ENCODE measurements around the gene PACS2.

Gene PACS2

GRCh38 chr14:105337966-105338741 lies 23.6 kb downstream of the PACS2 start:
- H3K27ac ChIP-seq: no peak overlapping the region

GRCh38 chr14:105340821-105341733 lies 26.5 kb downstream of the PACS2 start:
- DNase-seq (ENCODE audit: low spot score): no peak

More at GRCh38 chr14:105337966-105338741, 23.6 kb downstream of the PACS2 start:
- no peak for DNase-seq (ENCODE audit: low spot score)
- no peak overlapping the region for H3K4me3 ChIP-seq
- no peak for TF ChIP-seq CTCF (IDR thresholded peaks at IDR 0.05)

GRCh38 chr14:105343194-105343593 lies 28.6 kb downstream of the PACS2 start:
- Histone ChIP-seq H3K4me3 (no peak overlapping the region), H3K27ac (no peak overlapping the region)
- DNase-seq (ENCODE audit: low spot score): no peak
- no peak for TF ChIP-seq CTCF (IDR thresholded peaks at IDR 0.05)

More at GRCh38 chr14:105340821-105341733, 26.5 kb downstream of the PACS2 start:
- peak overlapping the region in 1 of 2 donors; percentile 24 for H3K27ac ChIP-seq
- no peak overlapping the region for H3K4me3 ChIP-seq
- TF ChIP-seq CTCF (IDR thresholded peaks at IDR 0.05): no peak

GRCh38 chr14:105346200-105346533 lies 31.6 kb downstream of the PACS2 start:
- TF ChIP-seq CTCF (IDR thresholded peaks at IDR 0.05): no peak
- H3K27ac ChIP-seq: no peak overlapping the region
- H3K4me3 ChIP-seq: no peak overlapping the region
- DNase-seq (ENCODE audit: low spot score): no peak

- no peak for TF ChIP-seq CTCF (IDR thresholded peaks at IDR 0.05)
- DNase-seq (ENCODE audit: low spot score): no peak
- Histone ChIP-seq H3K4me3 (no peak overlapping the region), H3K27ac (no peak overlapping the region)
These were observed 32.5 kb downstream of the PACS2 start for GRCh38 chr14:105346876-105347586.

GRCh38 chr14:105347587-105347968 lies 33.0 kb downstream of the PACS2 start:
- no peak for TF ChIP-seq CTCF (IDR thresholded peaks at IDR 0.05)
- no peak for DNase-seq (ENCODE audit: low spot score)
- no peak overlapping the region for H3K27ac ChIP-seq
- H3K4me3 ChIP-seq: no peak overlapping the region
